Adrenal gland (tissue), 5 donors: ENCODE measurements around the gene FBLN7.

Experiments used
- CTCF ChIP-seq, 6 experiments: fragments of 450-650 bp in 4 of 6; fragments of 200-600 bp in 2 of 6; sonication (generic) in 1 of 6; IDR thresholded peaks; 1 replicate in 5 of 6; 2 replicates in 1 of 6; pipeline versions ENCODE4 v1.5.1 to v1.8.0; 2016 to 2021; ENCODE audit warnings: antibody characterized with exemption in 6 of 6, mild to moderate bottlenecking in 2 of 6, moderate library complexity in 1 of 6
- POLR2A ChIP-seq, 2 donors: fragments of 450-650 bp; IDR thresholded peaks; one replicate each; pipeline ENCODE4 v1.6.1; 2017; ENCODE audit warnings: antibody characterized with exemption in 2 of 2, mild to moderate bottlenecking in 2 of 2, moderate library complexity in 1 of 2
- donor health status: DM: no; HTN: no; CAD: no.

- no peak for TF ChIP-seq POLR2A (IDR thresholded peaks at IDR 0.05)
- no peak for TF ChIP-seq CTCF (IDR thresholded peaks at IDR 0.05)
These were observed 44.4 kb downstream of the FBLN7 start for GRCh38 chr2:112182581-112183034.
